Thymus (tissue), 11 donors: ENCODE data around the gene S100A6. TPM values are rescaled to one million over a fixed set of nuclear protein-coding genes. Genes with fewer than 3 reads are reported as not detected.

ENCODE experiments used
- DNase-seq, 9 donors: peaks; one replicate each; pipeline ENCODE4 v3.0.0-alpha.2; 2013; ENCODE audit warnings: low spot score in 9 of 9, low read depth in 6 of 9, missing footprints in 1 of 9
- H3K27ac ChIP-seq, 2 donors: one replicate each; pipeline ENCODE4 v1.5.1; 2013; ENCODE audit warnings: control low read depth in 1 of 2, low read depth in 1 of 2, low read length in 1 of 2, mild to moderate bottlenecking in 1 of 2, moderate library complexity in 1 of 2
- H3K27me3 ChIP-seq, 2 donors: one replicate each; pipeline ENCODE4 v1.5.1; 2013; ENCODE audit warnings: low read length in 1 of 2; ENCODE audit not compliant: control insufficient read depth in 2 of 2, insufficient read depth in 1 of 2
- H3K36me3 ChIP-seq, 2 donors: one replicate each; pipeline ENCODE4 v1.5.1; 2013; ENCODE audit warnings: low read length in 1 of 2, mild to moderate bottlenecking in 1 of 2, moderate library complexity in 1 of 2; ENCODE audit not compliant: control insufficient read depth in 2 of 2, insufficient read depth in 2 of 2
- H3K4me1 ChIP-seq, 2 donors: one replicate each; pipeline ENCODE4 v1.5.1; 2013; ENCODE audit warnings: low read length in 2 of 2; ENCODE audit not compliant: control insufficient read depth in 2 of 2, insufficient read depth in 2 of 2
- H3K4me3 ChIP-seq, 2 donors: one replicate each; pipeline ENCODE4 v1.5.1; 2013; ENCODE audit warnings: low read length in 2 of 2, control low read depth in 1 of 2, mild to moderate bottlenecking in 1 of 2
- H3K9me3 ChIP-seq, 2 donors: one replicate each; pipeline ENCODE4 v1.5.1; 2013; ENCODE audit warnings: low read length in 1 of 2, mild to moderate bottlenecking in 1 of 2; ENCODE audit not compliant: control insufficient read depth in 2 of 2, insufficient read depth in 1 of 2
- WGBS: extraction: QIAGEN DNeasy Blood & Tissue Kit; methylation state at CpG from one replicate; pipeline ENCODE4 v1.1.7; 2013; 5-methylcytosine and 5-hydroxymethylcytosine counted together
- polyA plus RNA-seq: library from polyadenylated mRNA; stranded (reverse); fragments of 200-250 nt; gene quantifications from one replicate; pipeline ENCODE4 v1.2.3, GENCODE V29; 2013
- total RNA-seq: library from RNA; stranded (reverse); fragments of 120-200 nt; gene quantifications from one replicate; pipeline ENCODE4 v1.2.4, GENCODE V29; 2013
- donor health status: healthy.

Gene S100A6
- total and polyA plus RNA-seq, 2 donors = 131 to 654 TPM

- WGBS = 2% methylated on average over 38 of the region's 38 CpGs
- H3K9me3 ChIP-seq = peaks cover 0 to 5% of the 10 kb centered on the region in 2 donors
- peak overlapping the region; percentile 73 to 93 for H3K27ac ChIP-seq
- H3K4me1 ChIP-seq = peaks cover 44 to 79% of the 10 kb centered on the region in 2 donors
- H3K27me3 ChIP-seq = no peaks in the 10 kb centered on the region
- peak overlapping the region; percentile 67 to 73 for H3K4me3 ChIP-seq
- peaks cover 0 to 3% of the 10 kb centered on the region in 2 donors for H3K36me3 ChIP-seq
- peak in 6 of 9 donors; percentile 57 to 82 (median 66) for DNase-seq
These were observed 350 bp upstream of the S100A6 start for GRCh38 chr1:153536012-153536670.

DNA sequence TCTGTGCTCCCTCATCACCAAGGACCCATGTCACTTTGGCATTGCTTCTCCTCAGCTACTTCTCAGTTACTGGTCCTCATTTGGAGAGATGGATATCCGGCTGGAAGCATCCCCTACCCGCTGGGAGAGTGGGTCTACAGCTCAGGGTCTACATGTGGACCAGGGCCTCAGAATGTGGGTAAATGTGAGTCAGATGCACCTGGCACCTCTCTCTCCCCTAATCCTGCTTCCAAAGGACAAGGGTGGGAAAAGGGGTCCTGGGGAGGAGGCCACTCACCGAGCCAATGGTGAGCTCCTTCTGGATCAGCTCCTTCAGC is 908 bp downstream of the S100A6 start:
- H3K27ac ChIP-seq = no peak overlapping the region
- WGBS = 98% methylated on average over 3 of the region's 3 CpGs
- peaks cover 0 to 5% of the 10 kb centered on the region in 2 donors for H3K9me3 ChIP-seq
- H3K4me3 ChIP-seq = peak overlapping the region; percentile 67 to 73
- H3K36me3 ChIP-seq = peaks cover 0 to 3% of the 10 kb centered on the region in 2 donors
- H3K4me1 ChIP-seq = peaks cover 32 to 67% of the 10 kb centered on the region in 2 donors
- no peaks in the 10 kb centered on the region for H3K27me3 ChIP-seq
- DNase-seq = no peak

GRCh38 chr1:153534226-153534924 is 1.4 kb downstream of the S100A6 start:
- DNase-seq = no peak
- Histone ChIP-seq H3K4me1 (peaks cover 28 to 61% of the 10 kb centered on the region in 2 donors), H3K9me3 (peaks cover 0 to 5% of the 10 kb centered on the region in 2 donors), H3K27me3 (no peaks in the 10 kb centered on the region), H3K27ac (no peak overlapping the region), H3K36me3 (peaks cover 0 to 3% of the 10 kb centered on the region in 2 donors), H3K4me3 (no peak overlapping the region)
- WGBS = 97% methylated on average over 7 of the region's 7 CpGs

DNA sequence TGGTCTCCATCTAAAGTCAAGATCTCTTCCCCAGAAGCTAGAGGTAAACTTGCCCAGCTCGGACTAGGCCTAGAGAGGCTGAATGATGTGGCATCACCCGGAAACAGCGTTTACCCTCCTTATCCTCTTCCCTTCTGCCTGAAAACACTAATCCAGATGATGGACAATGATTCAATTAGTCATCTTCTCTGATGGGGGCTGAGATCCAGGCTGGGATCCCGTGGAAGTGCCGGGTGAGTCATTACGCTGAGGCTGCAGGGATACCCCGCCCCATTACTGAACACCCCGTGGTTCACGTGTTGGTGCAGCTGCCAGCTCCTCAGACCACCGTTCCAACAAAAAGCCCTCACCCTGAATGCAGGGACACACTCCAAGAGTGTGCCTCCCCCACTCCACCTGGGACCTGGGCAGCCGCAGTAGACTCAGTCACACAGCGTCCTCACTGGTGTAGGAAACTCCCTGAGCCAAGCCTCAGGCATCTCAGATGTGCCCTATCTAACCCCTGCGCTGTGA is 2.0 kb downstream of the S100A6 start:
- H3K4me3 ChIP-seq = no peak overlapping the region
- H3K4me1 ChIP-seq = peaks cover 28 to 61% of the 10 kb centered on the region in 2 donors
- WGBS = 88% methylated on average over 13 of the region's 13 CpGs
- no peaks in the 10 kb centered on the region for H3K27me3 ChIP-seq
- H3K27ac ChIP-seq = peak overlapping the region; percentile 10 to 66
- H3K9me3 ChIP-seq = peaks cover 0 to 5% of the 10 kb centered on the region in 2 donors
- peaks cover 0 to 3% of the 10 kb centered on the region in 2 donors for H3K36me3 ChIP-seq
- DNase-seq = no peak

DNA sequence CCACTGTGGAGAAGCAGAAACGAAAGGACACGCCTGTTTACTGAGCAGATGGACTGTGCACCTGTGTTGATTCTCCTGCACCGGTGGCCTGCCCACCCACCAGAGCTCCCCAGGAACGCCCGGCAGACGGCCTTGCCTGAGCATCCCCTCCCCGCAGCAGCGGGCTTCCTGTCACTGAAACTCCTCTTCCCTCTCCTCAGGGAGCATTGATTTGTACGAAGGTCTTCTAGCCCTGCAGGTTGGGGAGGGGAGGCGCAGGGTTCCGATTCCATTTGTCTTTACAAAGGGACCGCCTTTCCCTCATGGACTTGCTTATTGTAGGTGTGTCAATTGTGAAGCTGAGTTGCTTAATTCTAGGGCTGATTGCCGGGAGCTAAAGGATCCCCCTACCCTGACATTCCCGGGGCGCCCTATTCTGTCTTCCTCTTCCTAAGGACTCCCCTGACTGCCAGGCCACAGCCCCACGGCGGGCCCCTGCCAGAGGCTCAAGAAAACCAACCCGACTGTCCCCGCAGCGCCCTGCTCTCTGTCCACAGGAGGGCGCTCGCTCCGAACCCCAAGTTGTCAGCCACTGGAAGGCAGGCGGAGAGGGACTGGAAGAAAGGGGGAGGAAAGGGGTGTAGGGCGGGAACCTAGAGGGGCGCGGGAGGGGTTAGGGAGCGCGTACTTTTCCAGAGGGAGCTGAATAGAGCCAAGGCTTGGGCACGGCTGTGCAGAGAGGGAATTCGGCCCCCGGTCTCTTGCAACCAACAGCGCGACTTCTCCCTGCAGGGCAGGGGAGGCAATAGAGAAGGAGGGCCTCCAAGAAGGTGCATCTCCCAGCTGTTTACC is 2.8 kb downstream of the S100A6 start:
- Histone ChIP-seq H3K27me3 (no peaks in the 10 kb centered on the region), H3K4me3 (no peak overlapping the region), H3K27ac (peak overlapping the region; percentile 59 to 66), H3K36me3 (peaks cover 0 to 3% of the 10 kb centered on the region in 2 donors), H3K4me1 (peaks cover 28 to 55% of the 10 kb centered on the region in 2 donors), H3K9me3 (peaks cover 0 to 5% of the 10 kb centered on the region in 2 donors)
- peak in 8 of 9 donors; percentile 48 to 89 (median 72) for DNase-seq
- WGBS = 34% methylated on average over 34 of the region's 34 CpGs

DNA sequence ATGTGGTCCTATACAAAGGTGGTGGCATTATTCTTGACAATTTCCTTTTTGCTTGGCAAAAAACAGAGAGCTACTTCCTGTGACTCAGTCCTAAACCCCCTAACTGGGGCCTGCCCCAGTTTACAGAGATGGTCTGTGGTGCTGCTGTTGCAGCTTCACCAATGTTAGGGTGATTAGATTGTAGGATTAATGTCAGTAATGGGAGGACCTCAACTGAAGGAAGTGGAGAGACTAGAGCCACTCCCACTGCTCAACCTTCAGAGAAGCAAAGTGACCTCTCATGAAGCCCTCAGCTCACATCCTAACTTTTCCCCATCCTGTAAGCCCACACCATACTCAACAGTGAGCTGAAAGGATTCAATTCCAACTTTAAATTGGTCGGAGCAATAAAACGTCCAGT is 3.6 kb downstream of the S100A6 start:
- WGBS = 97% methylated on average over 2 of the region's 2 CpGs
- Histone ChIP-seq H3K4me3 (no peak overlapping the region), H3K4me1 (peaks cover 28 to 55% of the 10 kb centered on the region in 2 donors), H3K27me3 (no peaks in the 10 kb centered on the region), H3K36me3 (peaks cover 0 to 3% of the 10 kb centered on the region in 2 donors), H3K9me3 (peaks cover 0 to 3% of the 10 kb centered on the region in 2 donors), H3K27ac (peak overlapping the region; percentile 59 to 68)
- DNase-seq = peak in 1 of 9 donors; percentile 59

DNA sequence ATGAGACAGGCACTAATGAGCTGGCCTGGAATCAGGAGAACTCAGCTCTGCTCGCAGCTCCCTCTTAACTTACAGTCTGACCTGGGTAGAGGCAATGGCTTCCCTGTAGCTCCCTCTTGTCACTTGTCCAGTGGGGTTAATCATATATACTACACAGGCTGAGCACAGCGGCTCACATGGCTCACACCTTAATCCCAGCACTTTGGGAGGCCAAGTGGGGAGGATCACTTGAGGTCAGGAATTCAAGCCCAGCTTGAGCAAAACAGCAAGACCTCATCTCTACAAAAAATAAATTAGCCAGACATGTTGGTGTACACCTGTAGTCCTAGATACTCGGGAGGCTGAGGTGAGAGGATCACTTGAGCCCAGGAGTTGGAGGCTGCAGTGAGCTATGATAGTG is 4.2 kb downstream of the S100A6 start:
- DNase-seq = no peak
- Histone ChIP-seq H3K27me3 (no peaks in the 10 kb centered on the region), H3K27ac (peak overlapping the region in 1 of 2 donors; percentile 59), H3K36me3 (peaks cover 0 to 3% of the 10 kb centered on the region in 2 donors), H3K4me1 (peaks cover 23 to 50% of the 10 kb centered on the region in 2 donors), H3K4me3 (no peak overlapping the region), H3K9me3 (no peaks in the 10 kb centered on the region)
- 100% methylated on average over 3 of the region's 3 CpGs for WGBS

DNA sequence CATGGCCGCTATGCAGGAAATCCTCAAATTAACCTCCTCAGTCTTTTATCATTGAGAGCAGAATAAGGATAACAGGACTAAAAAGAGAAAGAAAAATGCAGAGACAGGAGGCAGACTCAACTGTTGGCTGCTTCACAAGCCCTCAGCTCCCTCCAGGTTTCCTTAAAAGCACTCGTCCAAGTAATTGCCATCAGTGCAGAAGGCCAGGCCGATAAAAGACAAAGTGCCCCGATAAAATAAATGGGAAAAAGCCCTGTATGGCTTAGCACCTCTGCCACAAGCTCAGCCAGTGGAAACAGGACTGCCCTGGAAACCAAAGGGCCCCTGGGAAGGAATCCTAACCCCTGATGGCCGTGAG is 8.1 kb downstream of the S100A6 start:
- Histone ChIP-seq H3K27ac (no peak overlapping the region), H3K4me3 (no peak overlapping the region), H3K9me3 (no peaks in the 10 kb centered on the region), H3K36me3 (no peaks in the 10 kb centered on the region), H3K27me3 (no peaks in the 10 kb centered on the region), H3K4me1 (peaks cover 9 to 13% of the 10 kb centered on the region in 2 donors)
- no peak for DNase-seq
- WGBS = 92% methylated on average over 5 of the region's 5 CpGs
